UCSD-AML1 (cell line): Measurements from ENCODE around the gene RUFY4.
A peak's percentile ranks its signal among the peaks of the same experiment; 100 is the strongest.
"Not testable (repeated sequence)": the region's sequence is repeated elsewhere in the genome, so short reads cannot be mapped to it uniquely, and the experiment has no call there.

ENCODE experiments used
- DNase-seq: peaks from one replicate; lab custom pipeline; 2025; ENCODE audit not compliant: unreplicated experiment; lab: John Stamatoyannopoulos, UW

Gene RUFY4

DNA sequence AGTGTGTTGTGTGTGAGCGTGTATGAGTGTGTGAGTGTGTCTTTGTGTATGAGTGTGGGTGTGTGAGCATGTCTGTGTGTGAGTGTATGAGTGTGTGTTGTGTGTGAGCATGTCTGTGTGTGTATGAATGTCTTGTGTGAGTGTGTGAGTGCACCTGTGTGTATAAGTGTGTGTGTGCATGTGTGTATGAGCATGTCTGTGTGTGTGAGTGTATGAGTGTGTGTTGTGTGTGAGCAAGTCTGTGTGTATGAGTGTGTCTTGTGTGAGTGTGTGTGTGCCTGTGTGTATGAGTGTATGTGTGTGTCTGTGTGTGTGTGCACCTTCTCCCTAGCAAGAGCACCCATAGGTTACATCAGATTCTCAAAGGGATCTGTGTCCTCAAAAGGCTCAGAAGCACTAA, 37.8 kb upstream of the RUFY4 start:
- no peak for DNase-seq

DNA sequence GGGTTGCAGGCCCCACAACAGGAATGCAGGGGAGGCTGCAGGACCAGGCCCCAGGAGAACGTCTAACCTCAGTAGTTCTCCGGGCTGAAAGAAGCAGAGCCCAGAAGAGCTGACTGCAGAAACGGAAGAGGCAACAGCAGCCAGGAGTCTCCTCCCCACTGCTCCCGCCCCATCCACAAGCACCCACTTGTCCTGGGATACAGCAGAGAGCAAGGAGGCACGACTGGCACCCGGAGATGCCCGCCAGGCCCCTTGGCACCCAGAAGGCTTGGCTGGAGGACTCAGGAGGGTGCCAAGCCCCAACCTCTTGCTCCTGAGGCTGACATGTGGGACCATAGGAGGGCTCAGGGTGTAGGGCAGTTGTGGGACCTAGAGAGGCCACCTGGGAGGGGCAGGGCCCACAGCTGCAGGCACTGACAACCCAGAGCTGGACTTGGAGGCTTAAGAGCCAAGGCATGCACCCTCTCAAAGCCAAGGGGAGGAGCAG, 37.2 kb upstream of the RUFY4 start:
- DNase-seq = no peak

DNA sequence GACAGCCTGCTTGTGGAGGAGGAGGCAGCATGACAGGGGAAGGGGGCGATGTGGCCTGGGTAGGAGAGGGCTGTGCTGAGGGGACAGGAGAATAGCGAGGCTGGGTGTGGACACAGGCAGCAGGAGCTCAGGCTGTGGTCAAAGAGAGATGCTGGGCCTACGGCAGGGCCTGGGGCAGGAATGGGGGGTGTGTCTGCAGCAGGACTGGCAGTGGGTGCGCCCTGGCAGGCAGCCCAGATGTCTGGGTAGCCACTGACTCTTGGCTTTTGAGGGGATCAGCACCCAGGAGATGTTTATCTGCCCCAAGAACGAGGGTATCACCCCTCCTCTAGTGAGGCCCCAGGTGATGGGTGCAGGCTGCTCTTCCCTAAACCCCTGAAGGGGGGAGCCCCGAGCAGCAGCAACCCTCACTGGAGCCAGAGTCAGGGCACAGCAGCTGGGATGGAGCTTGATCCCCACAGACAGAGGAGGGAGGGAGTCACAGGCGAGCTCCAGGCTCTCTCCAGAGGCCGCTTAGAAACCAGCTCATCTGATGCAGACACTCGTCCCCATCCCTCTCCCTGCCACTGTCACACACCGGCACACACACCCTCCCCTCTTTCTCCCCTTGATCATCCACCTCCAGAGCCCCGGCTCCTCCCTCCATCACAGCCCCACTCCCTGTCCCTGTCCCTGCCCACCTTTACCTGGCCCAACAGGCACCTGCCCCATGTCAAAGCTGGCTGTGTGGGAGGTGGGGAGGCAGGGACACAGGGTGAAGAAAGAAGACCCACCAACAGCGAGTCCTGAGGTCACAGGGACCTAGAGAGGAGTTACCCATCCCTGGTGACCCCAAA, 36.5 kb upstream of the RUFY4 start:
- DNase-seq = no peak

DNA sequence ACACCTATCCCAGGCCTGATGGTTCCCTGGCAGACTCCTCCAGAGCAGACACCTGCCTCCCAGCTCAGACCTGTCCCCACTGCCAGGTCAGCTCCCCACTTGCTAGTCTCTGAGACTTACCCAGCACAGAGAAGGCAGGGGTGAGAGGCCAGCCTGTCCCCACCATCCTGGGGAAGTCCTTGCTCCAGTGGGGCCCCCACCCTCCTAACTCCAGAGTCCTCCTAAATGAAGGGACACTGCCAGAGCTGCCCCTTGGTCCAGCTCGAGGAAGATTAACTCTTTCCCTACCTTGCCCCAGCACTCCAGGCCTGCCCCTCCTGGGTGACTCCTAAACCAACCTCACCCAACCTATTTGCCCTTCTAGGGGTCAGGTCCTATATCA, 35.9 kb upstream of the RUFY4 start:
- DNase-seq = no peak

GRCh38 chr2:218033590-218034496, 35.2 kb upstream of the RUFY4 start:
- no peak for DNase-seq

DNA sequence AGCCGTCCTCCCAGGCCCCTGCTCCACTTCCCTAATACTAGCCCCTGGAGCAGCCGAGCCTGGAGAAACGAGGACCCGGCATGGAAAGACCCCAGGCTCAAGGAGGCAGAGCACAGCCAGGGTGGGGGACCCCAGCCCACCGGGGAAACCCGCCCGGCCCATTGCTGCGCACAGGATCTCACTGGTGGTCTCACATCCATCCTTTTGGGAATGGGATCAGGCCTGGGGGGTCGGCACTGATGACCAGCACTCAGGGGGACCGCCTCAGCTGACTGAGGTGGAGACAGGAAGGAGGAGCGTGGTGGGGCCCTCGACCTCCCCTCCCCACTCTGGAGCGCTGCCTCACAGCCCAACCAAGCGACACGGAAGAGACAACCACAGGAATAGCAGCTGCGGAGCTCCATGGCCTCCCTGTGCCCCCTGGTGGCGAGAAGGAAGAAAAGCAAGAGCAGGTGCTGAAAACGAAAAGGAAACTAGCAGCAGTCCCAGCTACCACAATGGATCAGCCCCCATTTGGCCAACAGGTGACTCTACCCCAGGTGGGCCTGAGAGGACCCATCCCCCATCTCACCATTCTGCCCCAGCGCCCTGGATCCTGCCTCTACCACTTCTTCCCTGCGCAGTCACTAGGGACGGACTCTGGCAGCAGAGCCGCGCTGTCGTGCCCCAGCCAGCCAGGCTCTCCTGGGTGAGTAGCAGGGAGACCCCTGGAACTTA, 34.4 kb upstream of the RUFY4 start:
- peak; percentile 48 for DNase-seq

DNA sequence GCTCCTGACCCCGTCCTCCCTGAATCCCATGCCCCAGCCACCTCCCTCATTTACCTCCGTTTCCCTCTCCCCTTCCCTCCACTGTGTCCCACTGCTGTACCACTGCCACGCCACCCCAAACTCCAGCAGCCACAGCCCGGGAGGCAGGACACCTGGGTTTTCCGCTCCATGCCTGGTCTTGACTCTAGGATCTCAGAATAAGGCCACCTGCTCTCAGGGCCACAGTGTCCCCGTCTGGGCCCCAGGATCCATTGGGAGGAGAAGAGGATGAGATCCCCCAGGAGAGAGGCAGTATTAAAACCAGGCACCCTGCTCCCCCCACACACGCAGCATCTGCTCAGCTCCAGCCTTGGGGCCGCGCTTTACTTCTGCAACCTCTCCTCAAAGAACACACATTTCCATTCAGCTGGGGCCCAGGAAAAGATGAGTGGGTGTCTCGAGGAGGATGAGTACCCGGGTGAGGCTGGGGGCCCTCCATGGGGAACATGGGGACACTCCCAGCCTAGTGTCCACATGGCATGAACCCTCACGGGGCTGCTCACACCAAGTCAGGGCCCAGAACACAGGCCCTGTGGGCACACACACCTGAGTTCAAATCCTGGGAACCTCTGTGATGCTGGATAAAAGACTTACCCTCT, 33.5 kb upstream of the RUFY4 start:
- DNase-seq = no peak

GRCh38 chr2:218036371-218036770, 32.7 kb upstream of the RUFY4 start:
- no peak for DNase-seq

- DNase-seq = no peak
These were observed 29.9 kb upstream of the RUFY4 start for GRCh38 chr2:218039171-218039570.

GRCh38 chr2:218040883-218041282, 28.2 kb upstream of the RUFY4 start:
- DNase-seq = no peak

GRCh38 chr2:218041302-218042168, 27.5 kb upstream of the RUFY4 start:
- DNase-seq = no peak

DNA sequence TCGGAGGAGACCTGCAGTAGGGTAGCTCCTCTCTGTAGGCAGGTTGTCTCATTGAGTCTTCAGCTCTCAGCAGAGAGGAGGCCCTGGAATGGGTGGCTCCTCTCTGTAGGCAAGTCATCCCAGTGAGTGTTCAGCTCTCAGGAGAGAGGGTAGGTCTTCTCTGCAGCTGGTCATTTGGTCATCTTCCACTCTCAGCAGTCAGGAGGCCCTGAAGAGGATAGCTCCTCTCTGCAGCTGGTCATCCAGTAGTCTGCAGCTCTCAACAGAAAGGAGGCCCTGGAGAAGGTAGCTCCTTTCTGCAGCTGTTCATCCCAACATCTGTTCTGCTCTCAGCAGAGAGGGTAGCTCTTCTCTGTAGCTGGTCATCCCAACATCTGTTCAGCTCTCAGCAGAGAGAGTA, 26.0 kb upstream of the RUFY4 start:
- no peak for DNase-seq

DNA sequence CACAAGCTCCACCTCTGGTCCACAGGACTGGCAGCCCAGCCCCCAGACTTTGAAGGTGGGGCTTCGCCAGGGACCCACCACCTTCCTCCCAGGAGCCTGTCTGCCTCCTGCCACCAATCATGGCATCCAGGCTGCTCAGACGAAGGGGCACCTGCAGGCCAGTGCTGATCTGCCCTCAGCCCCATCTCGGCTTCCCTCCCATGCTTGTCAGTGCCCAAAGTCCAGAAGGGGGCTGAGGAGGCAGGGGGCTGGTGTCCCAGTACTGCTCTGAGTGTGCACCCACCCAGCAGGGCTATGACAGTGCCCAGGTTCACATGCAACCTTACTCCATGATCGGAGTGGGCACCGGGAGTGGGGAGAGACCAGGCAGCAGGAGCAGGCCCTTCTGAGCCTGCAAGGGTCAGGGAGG, 25.3 kb upstream of the RUFY4 start:
- no peak for DNase-seq

GRCh38 chr2:218044599-218044998, 24.5 kb upstream of the RUFY4 start:
- DNase-seq = not testable (repeated sequence)

GRCh38 chr2:218046238-218046637, 22.8 kb upstream of the RUFY4 start:
- no peak for DNase-seq

DNA sequence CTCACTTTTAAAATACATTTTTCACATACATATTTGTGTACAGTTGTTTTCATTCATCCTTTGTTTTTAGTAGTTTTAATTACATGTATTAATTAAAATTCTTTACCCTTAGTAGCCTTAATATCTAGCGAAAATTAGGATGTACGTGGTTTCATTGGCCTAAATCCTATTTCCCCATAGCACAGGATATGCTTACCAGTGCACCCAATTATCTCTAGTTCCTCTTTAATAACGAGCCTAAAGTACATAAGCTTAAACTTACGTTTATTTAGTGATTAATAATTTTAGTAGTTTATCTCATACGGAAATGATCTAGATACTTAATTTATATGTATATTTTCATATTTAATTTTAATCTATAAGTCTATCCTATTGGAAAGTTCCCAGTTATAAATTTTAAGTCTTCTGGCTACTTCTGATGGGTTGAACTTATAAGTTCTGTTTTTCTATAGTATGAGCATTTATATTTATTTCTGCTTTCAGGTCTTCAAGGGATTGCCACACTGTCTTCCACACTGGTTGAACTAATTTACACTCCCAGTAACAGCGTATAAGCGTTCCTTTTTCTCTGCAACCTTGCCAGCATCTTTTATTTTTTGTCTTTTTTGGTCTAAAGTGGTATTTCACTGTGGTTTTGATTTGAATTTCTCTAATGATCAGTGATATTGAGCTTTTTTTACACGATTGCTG, 21.4 kb upstream of the RUFY4 start:
- DNase-seq = no peak

- DNase-seq = no peak
These were observed 17.1 kb upstream of the RUFY4 start for GRCh38 chr2:218051903-218052302.

- no peak for DNase-seq
These were observed 9.8 kb upstream of the RUFY4 start for GRCh38 chr2:218059289-218059688.

DNA sequence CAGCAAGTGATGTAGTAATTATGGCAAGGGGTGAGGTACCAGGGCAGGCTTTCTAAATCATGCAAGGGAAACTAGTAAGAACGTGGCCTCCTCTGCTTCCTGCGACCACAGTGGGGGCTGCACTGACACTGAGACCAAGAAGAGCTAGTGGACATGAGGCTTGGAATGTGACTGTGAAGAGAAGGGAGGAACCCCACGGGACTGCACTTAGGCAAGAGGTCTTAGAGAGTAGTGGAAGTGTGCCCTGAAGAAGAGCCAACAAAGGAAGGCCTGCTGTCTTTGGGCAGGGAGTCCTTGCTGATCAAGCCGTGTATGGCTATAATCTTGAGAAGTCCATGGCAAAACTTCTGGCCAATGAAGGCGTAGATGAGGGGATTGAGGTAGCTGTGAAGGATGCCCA, 8.9 kb upstream of the RUFY4 start:
- no peak for DNase-seq
